T-helper 1 cell treated with Interleukin-12 subunit alpha and Interleukin-12 subunit beta and Interleukin-4 antibody, amounts not matched to agents 30 μg/mL and 1 μg/mL, for 36 hours (primary cell): ENCODE results near the gene ADIPOQ.
A peak's percentile ranks its signal among the peaks of the same experiment; 100 is the strongest.
"Not testable (repeated sequence)": the region's sequence is repeated elsewhere in the genome, so short reads cannot be mapped to it uniquely, and the experiment has no call there.

Source experiments
- H3K27ac Mint-ChIP-seq: one replicate; pipeline ENCODE4 v1.8.0; 2021; ENCODE audit warnings: mild to moderate bottlenecking, mixed read lengths
- H3K27me3 Mint-ChIP-seq: one replicate; pipeline ENCODE4 v1.8.0; 2021; ENCODE audit warnings: low read depth, mixed read lengths
- H3K36me3 Mint-ChIP-seq: one replicate; pipeline ENCODE4 v1.8.0; 2021; ENCODE audit warnings: low read depth, mixed read lengths
- H3K4me1 Mint-ChIP-seq: one replicate; pipeline ENCODE4 v1.8.0; 2021; ENCODE audit warnings: low read depth, mixed read lengths
- H3K4me3 Mint-ChIP-seq: one replicate; pipeline ENCODE4 v1.8.0; 2021; ENCODE audit warnings: mild to moderate bottlenecking, moderate library complexity, mixed read lengths
- H3K9me3 Mint-ChIP-seq: one replicate; pipeline ENCODE4 v1.8.0; 2021; ENCODE audit warnings: mixed read lengths

The ADIPOQ gene

DNA sequence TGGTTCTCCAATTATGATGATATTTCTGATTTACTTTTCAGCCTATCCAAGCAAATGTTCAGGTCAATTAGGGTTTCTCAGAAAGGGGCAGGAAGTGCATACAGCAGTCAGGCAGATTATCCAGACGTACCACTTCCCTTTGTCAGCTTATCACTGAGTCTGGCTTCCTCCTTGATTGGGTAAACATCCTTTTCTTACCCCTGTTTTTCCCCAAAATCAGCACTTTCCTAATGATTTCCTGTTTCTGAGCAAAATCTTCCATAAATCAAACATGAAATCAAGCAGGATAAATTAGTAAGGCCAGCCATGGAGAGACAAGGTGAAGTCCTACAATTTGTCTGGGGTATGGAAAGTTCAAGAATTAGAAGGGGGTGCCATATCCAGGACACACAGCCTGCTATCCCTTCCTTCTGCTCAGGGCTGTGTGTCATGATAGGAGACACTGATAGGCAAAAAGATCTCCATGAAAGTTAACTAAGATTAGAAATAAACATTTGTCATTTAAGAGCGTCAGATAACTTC lies 29.0 kb downstream of the ADIPOQ start:
- Mint-ChIP-seq H3K4me1 (peaks cover 31% of the 10 kb centered on the region), H3K9me3 (peaks cover 14% of the 10 kb centered on the region), H3K27me3 (no peaks in the 10 kb centered on the region), H3K36me3 (peaks cover 12% of the 10 kb centered on the region), H3K4me3 (no peak overlapping the region), H3K27ac (peak overlapping the region; percentile 79)

DNA sequence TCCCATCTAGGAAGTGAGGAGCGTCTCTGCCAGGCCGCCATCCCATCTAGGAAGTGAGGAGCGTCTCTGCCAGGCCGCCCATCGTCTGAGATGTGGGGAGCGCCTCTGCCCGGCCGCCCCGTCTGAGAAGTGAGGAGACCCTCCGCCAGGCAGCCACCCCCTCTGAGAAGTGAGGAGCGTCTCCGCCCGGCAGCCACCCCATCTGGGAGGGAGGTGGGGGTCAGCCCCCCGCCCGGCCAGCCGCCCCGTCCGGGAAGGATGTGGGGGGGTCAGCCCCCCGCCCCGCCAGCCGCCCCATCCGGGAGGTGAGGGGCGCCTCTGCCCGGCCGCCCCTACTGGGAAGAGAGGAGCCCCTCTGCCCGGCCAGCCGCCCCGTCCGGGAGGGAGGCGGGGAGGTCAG lies 31.3 kb downstream of the ADIPOQ start:
- H3K27ac Mint-ChIP-seq, H3K4me3 Mint-ChIP-seq, H3K27me3 Mint-ChIP-seq: not testable (repeated sequence)
- Mint-ChIP-seq H3K9me3 (peaks cover 22% of the 10 kb centered on the region), H3K36me3 (peaks cover 14% of the 10 kb centered on the region), H3K4me1 (peaks cover 29% of the 10 kb centered on the region)

- H3K36me3 Mint-ChIP-seq, result peaks cover 12% of the 10 kb centered on the region
- H3K4me1 Mint-ChIP-seq, result peaks cover 29% of the 10 kb centered on the region
- H3K27me3 Mint-ChIP-seq, result not testable (repeated sequence)
Measured at GRCh38 chr3:186874216-186874615, 31.7 kb downstream of the ADIPOQ start.

DNA sequence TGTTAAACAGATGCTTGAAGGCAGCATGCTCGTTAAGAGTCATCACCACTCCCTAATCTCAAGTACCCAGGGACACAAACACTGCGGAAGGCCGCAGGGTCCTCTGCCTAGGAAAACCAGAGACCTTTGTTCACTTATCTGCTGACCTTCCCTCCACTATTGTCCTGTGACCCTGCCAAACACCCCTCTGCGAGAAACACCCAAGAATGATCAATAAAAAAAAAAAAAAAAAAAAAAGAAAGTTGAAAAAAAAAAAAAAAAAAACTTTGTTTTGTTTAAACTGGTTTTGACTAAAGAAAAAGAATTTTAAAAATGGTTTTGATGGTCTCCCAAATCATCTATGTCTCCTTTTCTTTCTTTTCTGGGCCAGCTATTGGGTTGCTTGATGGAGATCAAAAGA lies 32.3 kb downstream of the ADIPOQ start:
- not testable (repeated sequence) for H3K4me3 Mint-ChIP-seq, H3K27ac Mint-ChIP-seq, H3K27me3 Mint-ChIP-seq
- Mint-ChIP-seq H3K36me3 (peaks cover 12% of the 10 kb centered on the region), H3K4me1 (peaks cover 29% of the 10 kb centered on the region), H3K9me3 (peaks cover 20% of the 10 kb centered on the region)

More at GRCh38 chr3:186874216-186874615, 31.7 kb downstream of the ADIPOQ start:
- H3K9me3 Mint-ChIP-seq, result peaks cover 21% of the 10 kb centered on the region
- H3K27ac Mint-ChIP-seq, H3K4me3 Mint-ChIP-seq: not testable (repeated sequence)

DNA sequence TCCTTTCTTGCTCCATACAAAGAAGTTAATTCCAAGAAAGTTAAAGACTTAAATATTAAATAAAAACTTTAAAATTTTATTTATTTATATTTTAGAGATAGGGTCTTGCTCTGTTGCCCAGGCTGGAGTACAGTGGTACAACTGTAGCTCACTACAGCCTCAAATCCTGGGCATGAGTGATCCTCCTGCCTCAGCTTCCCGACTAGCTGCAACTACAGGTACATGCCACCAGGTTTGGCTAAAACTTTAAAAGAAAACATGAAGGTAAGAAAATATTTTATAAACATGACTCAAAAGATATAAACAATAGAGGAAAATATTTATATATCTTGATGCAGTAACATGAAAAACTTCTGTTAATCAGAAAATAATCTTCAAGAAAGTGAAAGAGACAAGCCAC lies 33.2 kb downstream of the ADIPOQ start:
- Mint-ChIP-seq H3K27me3 (no peaks in the 10 kb centered on the region), H3K9me3 (peaks cover 16% of the 10 kb centered on the region), H3K4me1 (peaks cover 31% of the 10 kb centered on the region), H3K4me3 (no peak overlapping the region), H3K27ac (no peak overlapping the region), H3K36me3 (peaks cover 9% of the 10 kb centered on the region)

DNA sequence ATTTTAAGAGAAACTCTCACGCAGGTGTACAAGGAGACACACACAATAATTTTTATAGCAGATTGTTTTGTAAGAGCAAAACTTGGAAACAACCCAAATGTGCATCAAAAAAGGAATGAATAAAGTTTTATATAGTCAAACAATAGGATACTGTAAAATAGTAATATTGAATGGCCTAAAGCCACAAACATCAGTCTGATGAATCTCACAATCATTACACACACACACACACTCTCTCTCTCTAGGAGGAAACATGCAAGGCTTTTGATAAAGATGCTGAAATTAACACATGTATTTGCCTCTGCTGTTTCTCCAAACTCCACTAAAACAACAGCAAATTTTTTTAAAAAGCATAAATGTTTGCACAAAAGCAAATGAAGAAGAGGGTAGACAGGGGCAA lies 37.3 kb downstream of the ADIPOQ start:
- no peaks in the 10 kb centered on the region for H3K27me3 Mint-ChIP-seq
- H3K4me1 Mint-ChIP-seq, result peaks cover 37% of the 10 kb centered on the region
- H3K36me3 Mint-ChIP-seq, result peaks cover 5% of the 10 kb centered on the region
- H3K9me3 Mint-ChIP-seq, result peaks cover 10% of the 10 kb centered on the region
- peak overlapping the region; percentile 81 for H3K27ac Mint-ChIP-seq
- H3K4me3 Mint-ChIP-seq, result peak overlapping the region; percentile 45

- Mint-ChIP-seq H3K27ac (peak overlapping the region; percentile 81), H3K4me1 (peaks cover 37% of the 10 kb centered on the region), H3K36me3 (peaks cover 5% of the 10 kb centered on the region), H3K9me3 (peaks cover 10% of the 10 kb centered on the region), H3K27me3 (no peaks in the 10 kb centered on the region), H3K4me3 (peak overlapping the region; percentile 45)
Measured at GRCh38 chr3:186880406-186880805, 37.9 kb downstream of the ADIPOQ start.

GRCh38 chr3:186882150-186882524 lies 39.6 kb downstream of the ADIPOQ start:
- Mint-ChIP-seq H3K9me3 (peaks cover 4% of the 10 kb centered on the region), H3K4me3 (peak overlapping the region; percentile 70), H3K27me3 (no peaks in the 10 kb centered on the region), H3K4me1 (peaks cover 40% of the 10 kb centered on the region), H3K36me3 (peaks cover 3% of the 10 kb centered on the region), H3K27ac (peak overlapping the region; percentile 88)

GRCh38 chr3:186882881-186883685 lies 40.6 kb downstream of the ADIPOQ start:
- no peaks in the 10 kb centered on the region for H3K27me3 Mint-ChIP-seq
- peaks cover 3% of the 10 kb centered on the region for H3K36me3 Mint-ChIP-seq
- H3K4me1 Mint-ChIP-seq, result peaks cover 40% of the 10 kb centered on the region
- peak overlapping the region; percentile 39 for H3K4me3 Mint-ChIP-seq
- peaks cover 3% of the 10 kb centered on the region for H3K9me3 Mint-ChIP-seq
- H3K27ac Mint-ChIP-seq, result peak overlapping the region; percentile 62

DNA sequence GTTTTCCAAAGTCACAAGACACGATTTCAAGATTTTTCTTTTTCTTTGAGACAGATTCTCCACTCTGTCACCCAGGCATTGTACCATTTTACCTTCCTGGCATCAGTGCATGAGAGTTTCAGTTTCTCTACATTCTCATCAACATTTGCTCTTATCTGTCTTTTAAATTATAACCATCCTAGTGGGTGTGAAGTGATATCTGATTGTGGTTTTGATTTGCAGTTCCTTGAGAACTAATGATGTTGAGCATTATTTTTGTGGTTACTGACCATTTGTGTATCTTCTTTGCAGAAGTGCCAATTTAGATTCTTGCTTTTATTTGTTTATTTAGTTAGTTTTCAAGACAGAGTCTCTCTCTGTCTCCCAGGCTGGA lies 41.2 kb downstream of the ADIPOQ start:
- H3K4me1 Mint-ChIP-seq, result peaks cover 44% of the 10 kb centered on the region
- H3K36me3 Mint-ChIP-seq, result peaks cover 3% of the 10 kb centered on the region
- peak overlapping the region; percentile 39 for H3K4me3 Mint-ChIP-seq
- peak overlapping the region; percentile 62 for H3K27ac Mint-ChIP-seq
- H3K27me3 Mint-ChIP-seq, result no peaks in the 10 kb centered on the region
- peaks cover 3% of the 10 kb centered on the region for H3K9me3 Mint-ChIP-seq

DNA sequence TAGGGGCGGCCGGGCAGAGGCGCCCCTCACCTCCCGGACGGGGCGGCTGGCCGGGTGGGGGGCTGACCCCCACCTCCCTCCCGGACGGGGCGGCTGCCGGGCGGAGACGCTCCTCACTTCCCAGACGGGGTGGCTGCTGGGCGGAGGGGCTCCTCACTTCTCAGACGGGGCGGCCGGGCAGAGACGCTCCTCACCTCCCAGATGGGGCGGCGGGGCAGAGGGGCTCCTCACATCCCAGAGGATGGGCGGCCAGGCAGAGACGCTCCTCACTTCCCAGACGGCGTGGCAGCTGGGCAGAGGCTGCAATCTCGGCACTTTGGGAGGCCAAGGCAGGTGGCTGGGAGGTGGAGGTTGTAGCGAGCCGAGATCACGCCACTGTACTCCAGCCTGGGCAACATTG lies 42.4 kb downstream of the ADIPOQ start:
- not testable (repeated sequence) for H3K9me3 Mint-ChIP-seq, H3K36me3 Mint-ChIP-seq

DNA sequence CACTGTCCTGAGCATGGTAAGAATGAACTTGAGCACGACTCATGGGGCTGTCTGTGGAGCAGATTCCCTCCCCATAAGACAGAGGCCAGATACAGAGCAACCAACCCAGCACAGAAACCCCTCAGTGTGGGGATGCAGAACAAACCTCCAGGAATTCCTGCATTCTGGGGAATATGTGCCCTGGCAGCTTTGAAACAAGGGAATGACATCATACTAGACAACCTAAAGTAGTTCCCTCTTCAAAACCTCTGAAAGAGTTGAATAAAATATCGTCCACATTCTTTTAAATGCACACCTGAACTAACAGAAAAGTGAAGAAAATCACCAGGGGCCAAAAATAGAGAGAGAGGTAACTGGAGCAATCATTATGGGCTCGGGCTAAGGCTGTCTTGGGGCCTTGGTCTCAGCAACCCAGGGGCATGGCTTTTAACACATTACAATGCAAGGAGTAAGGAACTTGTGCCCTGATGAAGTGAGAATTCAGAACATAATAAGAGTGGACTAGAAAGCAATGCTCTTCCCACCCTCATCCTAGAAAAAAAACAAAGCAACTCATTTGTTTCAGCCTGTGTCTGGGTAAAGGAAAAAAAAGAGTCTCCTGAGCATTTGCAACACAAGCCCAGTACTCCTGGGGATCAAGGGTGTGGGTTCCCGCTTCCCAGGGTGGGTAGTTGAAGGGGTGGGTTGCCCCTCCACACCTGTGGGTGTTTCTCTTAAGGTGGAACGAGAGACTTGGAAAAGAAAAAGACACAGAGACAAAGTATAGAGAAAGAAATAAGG lies 43.9 kb downstream of the ADIPOQ start:
- no peak overlapping the region for H3K4me3 Mint-ChIP-seq
- H3K27me3 Mint-ChIP-seq, result no peaks in the 10 kb centered on the region
- H3K4me1 Mint-ChIP-seq, result peaks cover 24% of the 10 kb centered on the region
- H3K36me3 Mint-ChIP-seq, result peaks cover 1% of the 10 kb centered on the region
- no peak overlapping the region for H3K27ac Mint-ChIP-seq
- H3K9me3 Mint-ChIP-seq, result no peaks in the 10 kb centered on the region

More for the DNA sequence above, 42.4 kb downstream of the ADIPOQ start:
- H3K4me3 Mint-ChIP-seq, H3K27me3 Mint-ChIP-seq, H3K27ac Mint-ChIP-seq: not testable (repeated sequence)
- peaks cover 35% of the 10 kb centered on the region for H3K4me1 Mint-ChIP-seq

DNA sequence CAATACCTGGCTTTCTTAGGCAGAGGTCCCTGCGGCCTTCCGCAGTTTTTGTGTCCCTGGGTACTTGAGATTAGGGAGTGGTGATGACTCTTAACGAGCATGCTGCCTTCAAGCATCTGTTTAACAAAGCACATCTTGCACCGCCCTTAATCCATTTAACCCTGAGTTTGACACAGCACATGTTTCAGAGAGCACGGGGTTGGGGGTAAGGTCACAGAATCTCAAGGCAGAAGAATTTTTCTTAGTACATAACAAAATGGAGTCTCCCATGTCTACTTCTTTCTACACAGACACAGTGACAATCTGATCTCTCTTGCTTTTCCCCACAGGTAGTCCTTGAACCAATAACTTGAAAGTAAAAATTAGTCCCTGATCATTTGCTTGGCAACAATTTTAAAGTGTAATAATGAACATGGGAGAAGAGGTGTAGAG lies 45.0 kb downstream of the ADIPOQ start:
- H3K9me3 Mint-ChIP-seq, H3K4me3 Mint-ChIP-seq, H3K27me3 Mint-ChIP-seq, H3K36me3 Mint-ChIP-seq, H3K27ac Mint-ChIP-seq: not testable (repeated sequence)
- H3K4me1 Mint-ChIP-seq, result peaks cover 15% of the 10 kb centered on the region

- H3K27ac Mint-ChIP-seq, result no peak overlapping the region
- H3K27me3 Mint-ChIP-seq, result no peaks in the 10 kb centered on the region
- no peaks in the 10 kb centered on the region for H3K9me3 Mint-ChIP-seq
- peaks cover 10% of the 10 kb centered on the region for H3K4me1 Mint-ChIP-seq
- no peak overlapping the region for H3K4me3 Mint-ChIP-seq
- H3K36me3 Mint-ChIP-seq, result no peaks in the 10 kb centered on the region
Measured at GRCh38 chr3:186888569-186888968, 46.1 kb downstream of the ADIPOQ start.

DNA sequence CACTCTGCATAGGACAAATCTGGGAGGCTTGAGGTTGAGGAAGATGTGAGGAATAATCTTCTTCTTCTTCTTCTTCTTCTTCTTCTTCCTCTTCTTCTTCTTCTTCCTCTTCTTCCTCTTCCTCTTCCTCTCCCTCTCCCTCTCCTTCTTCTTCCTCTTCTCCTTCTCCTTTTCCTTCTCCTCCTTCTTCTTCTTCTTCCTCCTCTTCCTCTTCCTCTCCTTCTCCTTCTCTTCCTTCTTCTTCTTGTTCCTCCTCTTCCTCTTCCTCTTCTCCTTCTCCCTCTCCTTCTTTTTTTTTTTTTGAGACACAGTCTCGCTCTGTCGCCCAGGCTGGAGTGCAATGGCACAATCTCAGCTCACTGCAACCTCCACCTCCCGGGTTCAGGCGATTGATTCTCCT lies 47.2 kb downstream of the ADIPOQ start:
- H3K27ac Mint-ChIP-seq, result not testable (repeated sequence)

More for the DNA sequence above, 47.2 kb downstream of the ADIPOQ start:
- not testable (repeated sequence) for H3K9me3 Mint-ChIP-seq, H3K4me3 Mint-ChIP-seq, H3K36me3 Mint-ChIP-seq, H3K4me1 Mint-ChIP-seq, H3K27me3 Mint-ChIP-seq
